SU-DHL-6 (cell line): ENCODE data around the gene UCHL1.

Source experiments
- CTCF ChIP-seq: fragments of 200-600 bp; sonication (generic); IDR thresholded peaks from one replicate; pipeline ENCODE4 v1.5.1; 2017; ENCODE audit warnings: antibody characterized with exemption, mild to moderate bottlenecking, low read length, moderate library complexity; ENCODE audit not compliant: insufficient read depth, poor library complexity, severe bottlenecking
- EZH2phosphoT487 ChIP-seq: fragments of 200-600 bp; sonication (generic), shearing (Covaris generic); conservative IDR thresholded peaks from 2 replicates; pipeline ENCODE4 v1.6.1; 2018; ENCODE audit warnings: mild to moderate bottlenecking, antibody characterized with exemption, low read length, moderate library complexity, mixed read lengths

- no peak for TF ChIP-seq CTCF
- no peak for TF ChIP-seq EZH2phosphoT487
Measured at GRCh38 chr4:41294445-41295062, 37.8 kb downstream of the UCHL1 start.
